RKO (cell line): ENCODE data around the gene PRKN.

Experiments used
- DNase-seq: peaks from one replicate; pipeline ENCODE4 v3.0.0-alpha.2; 2016; ENCODE audit warnings: low spot score

PRKN gene

DNA sequence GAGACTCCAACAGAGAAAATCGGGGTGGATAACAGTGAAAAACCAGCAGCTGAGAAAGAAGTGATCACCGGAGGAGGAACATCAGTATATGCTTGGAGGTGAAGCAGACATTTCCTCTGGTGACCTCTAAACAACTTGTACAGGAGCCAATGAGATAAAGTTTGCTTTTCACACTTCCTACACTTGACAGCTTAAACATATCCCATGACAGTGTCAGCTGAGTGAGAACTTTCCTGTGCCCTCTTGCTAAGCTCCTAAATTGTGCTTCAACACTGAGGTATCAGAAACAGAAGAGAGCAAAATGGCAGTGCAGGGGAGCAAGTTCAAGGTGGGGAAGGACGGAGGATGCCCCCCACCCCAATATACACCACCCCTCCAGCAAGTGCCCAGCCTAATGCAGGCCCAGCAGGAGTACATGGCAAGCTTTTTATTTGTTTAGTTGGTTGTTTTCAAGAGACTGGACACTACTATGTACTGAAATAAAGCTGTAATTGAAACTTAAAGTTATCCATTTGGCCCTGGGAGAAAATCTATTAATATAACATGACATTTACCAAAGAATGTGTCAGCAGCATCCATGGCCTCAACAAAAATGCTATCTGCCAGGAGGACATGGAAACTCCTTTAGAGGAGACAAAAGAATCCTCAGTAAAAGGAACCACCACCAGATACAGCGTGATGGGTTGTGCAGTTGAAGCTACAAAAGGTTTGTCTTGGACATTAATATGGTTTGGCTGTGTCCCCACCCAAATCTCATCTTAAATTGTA lies 540.2 kb downstream of the PRKN start:
- no peak for DNase-seq

DNA sequence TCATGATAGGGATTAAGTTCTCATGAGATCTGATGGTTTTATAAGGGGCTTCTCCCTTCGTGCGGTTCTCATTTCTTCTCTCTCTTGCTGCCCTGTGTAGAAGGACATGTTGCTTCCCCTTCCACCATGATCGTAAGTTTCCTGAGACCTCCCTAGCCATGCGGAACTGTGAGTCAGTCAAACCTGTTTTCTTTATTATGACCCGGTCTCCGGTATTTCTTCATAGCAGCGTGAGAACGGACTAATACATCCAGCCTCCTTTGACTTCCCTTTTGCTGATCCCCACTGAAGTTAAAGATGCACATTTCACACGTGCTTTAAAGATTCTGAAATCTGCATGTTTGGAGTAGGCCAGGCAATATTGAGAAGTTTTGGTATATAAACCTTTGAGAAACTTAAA lies 543.1 kb downstream of the PRKN start:
- DNase-seq, result no peak

DNA sequence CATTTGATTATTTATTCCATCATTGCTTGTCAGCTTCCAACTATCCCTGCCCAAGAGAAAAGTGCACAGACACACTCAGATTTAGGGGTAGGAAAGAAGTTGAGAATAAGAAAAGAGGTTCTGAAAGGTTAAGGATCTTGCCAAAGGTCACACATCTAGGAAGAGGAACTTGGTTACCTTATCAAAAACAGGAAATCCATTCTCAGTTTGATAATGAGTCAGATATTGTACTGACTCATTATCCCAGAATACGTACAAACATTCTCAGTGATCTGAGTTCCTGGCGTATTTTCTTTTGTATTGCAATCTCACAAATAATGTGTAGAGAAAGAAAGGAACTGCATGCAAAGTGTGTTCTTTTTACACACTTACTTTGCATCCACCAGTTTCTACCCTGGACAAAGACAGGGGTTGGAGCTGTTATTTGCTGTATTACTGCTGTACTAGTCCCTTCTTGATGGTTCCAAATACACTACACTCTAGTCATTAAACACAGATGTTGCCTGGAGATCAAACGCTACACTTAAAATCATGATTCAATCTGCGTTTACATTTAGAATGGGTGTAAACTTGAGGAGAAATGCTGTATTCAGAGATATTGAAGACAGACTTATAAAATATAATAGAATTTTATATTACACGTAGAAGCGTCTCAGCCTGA lies 545.7 kb downstream of the PRKN start:
- no peak for DNase-seq

DNA sequence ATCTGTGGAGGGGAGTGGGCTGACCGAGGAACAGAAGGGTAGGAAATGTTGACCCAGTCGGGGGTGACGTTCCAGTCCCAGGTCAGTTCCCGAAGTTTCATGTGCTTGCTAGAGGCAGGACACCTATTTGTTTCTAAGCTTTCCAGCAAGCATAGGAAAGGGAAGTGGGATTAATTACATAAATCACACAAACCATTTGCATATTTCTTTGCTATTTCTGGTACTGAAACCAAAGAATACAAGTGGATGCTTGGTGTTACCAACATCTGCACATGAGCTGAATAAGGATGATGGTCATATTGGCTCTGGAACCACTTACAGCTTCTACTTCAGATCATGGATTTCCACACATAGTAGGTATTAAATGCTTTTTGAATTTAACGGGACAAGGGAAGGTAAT lies 546.5 kb downstream of the PRKN start:
- DNase-seq, result no peak

DNA sequence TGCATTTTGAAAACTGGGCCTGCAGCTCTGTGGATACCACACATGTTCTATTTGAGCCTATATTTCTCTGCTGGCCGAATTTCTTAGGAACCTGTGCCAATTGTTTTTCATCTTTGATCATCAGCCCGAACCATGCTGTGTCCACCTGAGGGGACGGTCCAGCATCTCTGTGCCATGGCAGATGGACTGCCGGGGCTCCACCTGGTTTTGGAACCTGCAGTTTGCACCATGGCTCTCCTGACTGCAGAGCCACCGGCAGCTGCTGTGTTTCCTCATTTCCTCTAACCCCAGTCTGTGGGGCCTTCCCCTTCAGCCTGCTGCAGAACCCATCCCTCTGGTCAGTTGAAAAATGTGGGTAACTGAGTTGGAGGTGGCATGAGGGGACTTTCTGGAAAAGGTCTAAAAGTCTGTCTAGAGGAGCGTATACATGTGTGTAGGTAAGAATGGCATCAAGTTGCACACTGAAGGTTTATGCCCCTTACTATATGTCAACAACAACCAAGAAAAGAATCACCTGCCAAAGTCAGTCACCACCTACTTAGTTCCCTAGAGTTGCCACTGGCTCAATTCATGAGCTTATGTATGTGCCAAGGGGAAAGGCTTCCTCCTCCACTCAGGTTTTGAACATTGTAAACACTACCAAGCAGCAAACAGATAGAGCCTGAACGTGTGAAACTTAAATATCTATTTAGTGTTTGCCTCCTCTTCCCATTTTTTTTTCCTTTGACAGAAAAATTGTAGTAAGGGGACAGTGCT lies 548.2 kb downstream of the PRKN start:
- DNase-seq, result no peak

DNA sequence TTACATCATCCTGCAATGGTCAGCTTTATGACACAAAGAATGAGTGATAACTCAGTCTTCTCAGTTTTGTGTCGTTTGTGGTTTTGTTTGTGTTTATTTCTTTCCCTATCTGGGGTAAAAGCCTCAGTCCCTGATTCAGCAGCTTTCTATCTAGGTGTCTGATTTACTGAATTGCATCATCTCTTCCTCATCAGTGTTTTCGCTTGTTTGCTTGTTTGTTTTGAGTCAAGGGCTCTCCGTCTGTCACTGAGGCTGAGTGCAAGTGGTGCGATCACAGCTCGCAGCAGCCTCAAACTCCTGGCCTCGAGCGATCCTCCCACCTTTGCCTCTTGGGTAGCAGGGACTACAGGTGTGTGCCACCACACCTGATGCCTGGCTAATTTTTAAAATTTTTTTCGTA lies 548.9 kb downstream of the PRKN start:
- no peak for DNase-seq

DNA sequence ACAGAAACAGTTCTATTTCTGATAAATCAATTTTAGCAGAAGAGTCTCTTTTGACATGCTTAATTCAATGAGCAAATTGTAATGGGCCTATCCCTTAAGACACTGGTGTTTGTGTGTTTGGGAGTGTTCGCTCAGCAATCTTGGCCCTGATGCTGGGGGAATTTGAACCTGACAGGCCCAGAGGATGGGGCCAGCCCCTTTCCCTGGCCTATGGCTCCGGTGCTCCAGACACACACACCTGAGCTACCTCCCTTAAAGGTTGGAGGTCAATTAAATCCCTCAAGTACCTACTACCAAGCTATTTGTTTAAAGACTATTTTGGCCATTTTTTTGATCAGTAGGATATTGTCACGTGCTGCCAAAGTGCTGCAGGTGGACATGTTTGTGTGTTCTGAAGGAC lies 549.3 kb downstream of the PRKN start:
- no peak for DNase-seq

DNA sequence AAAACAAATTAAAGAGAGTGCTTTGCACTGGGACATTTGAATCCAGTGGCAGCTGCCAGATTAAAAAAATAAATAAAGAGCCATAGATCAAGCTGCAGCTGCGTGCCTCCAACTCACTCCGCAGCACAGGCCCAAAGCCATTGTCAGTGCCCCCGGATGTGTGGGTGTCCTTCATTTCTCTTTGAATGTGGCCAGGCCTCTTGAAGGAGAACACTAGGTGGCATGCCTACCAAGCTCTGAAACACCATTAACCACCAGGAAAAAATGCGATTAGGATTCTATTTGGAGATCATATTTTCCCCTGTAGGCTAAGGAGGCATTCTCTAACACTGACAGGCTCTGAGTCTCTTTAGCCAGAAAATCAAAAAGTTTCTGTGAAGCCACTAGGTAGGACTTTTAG lies 549.8 kb downstream of the PRKN start:
- no peak for DNase-seq

DNA sequence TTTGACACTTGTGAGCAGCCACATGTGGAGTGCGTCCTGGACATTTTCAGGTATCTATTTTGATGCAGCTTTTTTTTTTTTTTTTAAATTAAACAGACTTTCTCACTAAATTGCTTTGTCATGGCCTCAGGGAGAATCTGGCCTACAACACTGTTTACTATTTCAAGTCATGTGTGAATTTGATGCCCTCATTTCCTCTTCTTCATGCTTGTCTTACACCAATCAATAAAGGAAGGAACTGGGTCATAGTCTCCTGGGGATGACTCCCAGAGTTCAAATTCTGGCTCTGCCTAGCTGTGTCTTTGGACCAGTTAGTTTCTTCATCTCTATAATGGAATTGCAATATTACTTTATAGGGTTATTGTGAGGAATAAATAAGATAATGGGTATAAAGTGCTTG lies 554.1 kb downstream of the PRKN start:
- no peak for DNase-seq

DNA sequence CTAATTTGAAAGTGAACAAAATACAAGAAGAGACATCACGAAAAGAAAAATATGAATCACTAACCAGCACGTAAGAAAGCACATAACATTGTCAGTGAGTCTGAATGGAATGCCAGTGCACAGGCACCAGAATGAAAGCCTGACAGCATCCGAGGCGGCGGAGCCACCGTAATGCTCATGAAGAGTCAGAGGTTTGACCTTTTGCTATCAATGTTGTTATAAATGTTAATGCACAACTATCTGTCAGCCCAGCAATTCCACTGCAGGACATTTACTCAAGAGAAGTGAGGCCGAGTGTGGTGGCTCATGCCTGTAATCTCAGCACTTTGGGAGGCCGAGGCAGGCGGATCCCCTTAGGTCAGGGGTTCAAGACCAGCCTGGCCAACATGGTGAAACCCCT lies 562.1 kb downstream of the PRKN start:
- DNase-seq, result no peak

DNA sequence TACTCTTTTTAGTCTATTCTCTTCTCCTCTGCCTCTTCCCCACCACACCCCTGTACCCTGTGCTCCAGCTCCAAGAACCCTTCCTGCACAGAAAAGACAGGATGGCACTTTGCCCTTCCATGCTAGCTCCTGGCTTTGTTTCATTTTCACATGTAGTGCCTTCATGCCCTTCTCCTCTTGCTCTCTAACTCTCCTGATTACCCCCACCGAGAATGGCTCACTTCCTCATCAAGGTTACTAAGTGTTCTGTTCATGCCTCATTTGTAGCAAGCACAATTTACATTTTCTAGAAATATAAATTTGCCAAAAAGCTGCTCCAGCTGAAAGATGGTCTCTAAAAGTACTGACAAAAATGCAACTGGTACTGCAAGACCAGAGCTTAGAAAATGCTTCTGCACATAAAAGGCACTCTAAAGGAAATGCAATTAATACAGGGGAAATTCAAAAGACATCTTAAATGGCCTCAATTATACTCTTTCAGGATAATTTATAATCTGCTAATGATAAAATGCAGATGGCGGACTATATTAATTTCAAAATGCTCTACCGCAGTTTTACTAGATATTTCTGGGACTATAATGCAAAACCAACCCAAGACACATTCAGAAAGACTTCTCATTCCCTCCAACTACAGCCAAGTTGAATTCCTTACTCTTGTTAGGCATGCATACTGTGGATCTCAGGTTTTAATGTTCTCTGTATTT lies 570.2 kb downstream of the PRKN start:
- no peak for DNase-seq

DNA sequence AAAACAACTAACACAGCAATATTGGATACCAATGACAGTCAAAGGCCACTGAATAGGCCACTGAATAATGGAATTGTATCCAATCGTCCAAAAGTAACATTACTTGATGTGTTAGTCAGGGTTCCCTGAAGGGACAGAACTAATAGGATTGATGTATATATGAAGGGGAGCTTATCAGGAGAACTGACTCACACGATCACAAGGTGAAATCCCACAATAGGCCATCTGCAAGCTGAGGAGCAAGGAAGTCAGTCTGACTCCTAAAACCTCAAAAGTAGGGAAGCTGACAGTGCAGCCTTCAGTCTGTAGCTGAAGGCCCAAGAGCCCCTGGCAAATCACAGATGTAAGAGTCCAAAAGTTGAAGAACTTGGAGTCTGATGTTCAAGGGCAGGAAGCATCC lies 571.4 kb downstream of the PRKN start:
- DNase-seq, result no peak

DNA sequence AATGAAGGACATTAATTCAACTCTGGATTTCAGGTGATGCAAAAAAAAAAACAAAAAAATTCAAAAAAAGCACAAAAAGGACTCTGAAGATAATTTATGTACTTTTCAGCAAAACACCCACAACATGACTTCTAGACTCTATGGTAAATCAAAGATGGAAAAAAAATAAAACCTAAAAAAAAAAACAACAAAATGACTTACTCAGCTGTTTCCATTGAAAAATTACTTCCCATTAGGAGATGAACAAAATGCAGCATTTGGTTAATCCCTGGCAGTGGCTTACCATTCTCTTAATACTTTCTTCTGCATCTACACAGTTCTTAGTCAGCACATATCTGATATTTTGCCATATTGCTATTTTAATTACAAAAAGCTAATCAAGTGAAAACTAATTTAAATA lies 572.6 kb downstream of the PRKN start:
- DNase-seq, result no peak

DNA sequence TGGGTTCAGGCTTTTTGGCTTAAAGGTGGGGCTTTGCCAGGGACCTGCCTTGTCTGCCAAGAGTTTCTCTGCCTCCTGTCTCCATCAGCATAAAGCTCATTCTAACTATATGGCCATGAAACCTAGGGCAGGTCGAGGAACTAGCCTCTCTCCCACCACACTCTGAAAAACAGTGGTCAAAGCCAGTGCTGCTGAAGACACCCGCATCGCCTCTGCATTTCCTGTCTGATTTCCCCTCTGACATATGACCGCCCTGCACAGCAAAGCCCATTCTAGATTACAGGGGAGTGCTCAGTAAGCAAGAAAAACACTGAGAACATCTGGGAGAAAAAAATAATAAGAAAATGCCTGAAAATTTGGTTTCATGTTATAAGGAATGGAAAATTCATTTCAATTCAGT lies 573.6 kb downstream of the PRKN start:
- no peak for DNase-seq

DNA sequence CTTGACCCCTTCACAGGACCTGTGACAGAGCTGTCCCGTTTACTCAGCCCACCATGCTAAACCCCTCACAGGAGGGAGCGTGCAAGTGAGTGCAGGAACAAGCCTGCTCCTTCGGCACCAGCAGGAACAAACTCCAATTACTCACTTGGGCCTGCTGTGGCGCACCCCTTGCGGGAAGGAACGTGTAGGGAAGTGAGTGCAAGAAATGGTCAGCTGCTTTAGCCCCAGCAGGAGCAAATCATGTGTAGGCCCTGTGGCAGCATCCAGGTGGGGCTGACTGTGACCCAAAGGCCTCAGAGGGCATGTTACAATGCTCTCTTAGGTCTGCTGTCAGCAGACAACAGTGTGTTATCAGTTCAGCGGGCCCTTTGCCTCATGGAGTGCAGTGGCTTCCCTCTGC lies 574.4 kb downstream of the PRKN start:
- no peak for DNase-seq

DNA sequence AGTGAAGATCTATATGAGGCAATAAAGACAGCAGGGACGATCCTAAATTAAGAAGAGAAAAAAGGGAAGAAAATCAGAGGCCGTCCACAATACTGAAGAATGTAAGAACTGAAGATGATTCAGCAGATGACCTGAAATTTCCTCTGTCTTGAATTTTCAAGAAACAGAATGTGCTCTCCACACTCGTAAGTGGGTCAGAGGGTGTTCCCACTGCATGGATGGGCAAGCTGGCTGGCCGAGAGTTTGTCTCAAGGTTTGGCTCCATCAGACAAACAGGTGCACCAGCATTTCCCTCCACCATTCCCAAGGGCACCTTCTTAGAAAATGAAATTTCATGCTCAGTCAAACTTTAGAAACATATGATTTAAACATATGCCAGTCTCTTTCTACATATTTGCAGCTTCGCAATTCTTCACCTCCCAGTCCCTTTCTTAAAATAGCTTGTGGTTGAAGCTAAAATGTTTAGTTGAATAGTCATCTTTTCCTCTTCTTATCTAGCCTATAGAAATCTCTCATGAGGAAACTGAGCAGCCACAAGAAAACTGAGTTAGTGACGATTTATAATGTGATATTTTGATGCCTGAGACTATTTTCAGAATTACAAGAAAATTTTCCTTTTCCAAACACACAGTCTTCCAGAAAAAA lies 576.4 kb downstream of the PRKN start:
- no peak for DNase-seq

DNA sequence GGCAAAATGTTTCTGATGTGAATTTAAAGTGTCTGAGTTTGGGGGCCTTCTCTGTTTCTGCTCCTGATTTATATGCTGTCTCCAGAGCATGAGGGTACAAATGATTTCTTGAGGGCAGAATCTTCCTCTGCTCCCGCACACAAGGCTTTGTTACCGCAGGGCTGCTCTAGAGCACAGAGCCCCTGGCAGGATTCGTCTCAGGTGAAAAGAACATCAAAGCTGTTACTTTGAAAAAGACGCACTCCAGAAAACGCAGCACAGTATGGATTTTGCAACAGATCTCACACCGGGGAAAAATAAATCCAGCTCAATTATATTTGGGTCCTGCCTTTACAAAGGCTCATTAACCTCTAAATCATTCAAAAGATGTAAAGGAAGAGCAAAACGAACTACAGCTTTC lies 577.3 kb downstream of the PRKN start:
- no peak for DNase-seq

DNA sequence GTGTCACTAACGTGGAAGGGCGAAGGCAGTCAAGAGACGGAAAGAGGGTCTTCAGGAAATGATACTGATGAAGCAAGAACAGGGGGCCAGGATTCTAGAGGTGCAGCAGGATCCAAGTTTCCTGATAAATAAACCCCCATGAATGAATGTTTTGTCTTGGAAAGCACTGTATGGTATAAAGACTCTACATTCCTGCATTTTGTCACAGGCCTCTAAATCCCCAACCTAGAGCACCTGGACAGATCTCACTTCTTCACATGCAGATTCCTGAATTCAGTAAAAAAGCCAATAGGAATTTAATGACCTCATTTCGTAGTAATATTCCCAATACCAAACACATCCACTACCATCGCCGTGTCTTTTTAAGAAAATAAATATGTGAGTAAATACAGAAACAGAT lies 577.8 kb downstream of the PRKN start:
- DNase-seq, result no peak

DNA sequence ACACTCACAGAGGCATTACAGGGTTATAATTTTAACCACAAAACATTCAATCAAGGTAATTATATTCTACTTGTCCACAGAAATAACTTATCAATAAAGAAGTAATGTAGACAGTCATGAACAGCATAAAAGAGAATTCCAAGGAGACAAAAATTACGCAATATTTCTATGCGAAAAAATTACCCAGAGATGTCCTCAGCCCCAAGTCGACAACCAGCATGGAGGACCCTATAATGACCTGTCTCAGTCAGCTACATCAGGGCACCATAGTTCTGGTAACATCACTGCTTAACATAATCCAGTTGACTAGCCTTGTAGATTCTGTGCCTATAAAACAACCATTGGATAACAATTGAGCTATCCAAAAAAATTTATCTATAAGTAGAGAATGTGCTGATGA lies 579.8 kb downstream of the PRKN start:
- no peak for DNase-seq

DNA sequence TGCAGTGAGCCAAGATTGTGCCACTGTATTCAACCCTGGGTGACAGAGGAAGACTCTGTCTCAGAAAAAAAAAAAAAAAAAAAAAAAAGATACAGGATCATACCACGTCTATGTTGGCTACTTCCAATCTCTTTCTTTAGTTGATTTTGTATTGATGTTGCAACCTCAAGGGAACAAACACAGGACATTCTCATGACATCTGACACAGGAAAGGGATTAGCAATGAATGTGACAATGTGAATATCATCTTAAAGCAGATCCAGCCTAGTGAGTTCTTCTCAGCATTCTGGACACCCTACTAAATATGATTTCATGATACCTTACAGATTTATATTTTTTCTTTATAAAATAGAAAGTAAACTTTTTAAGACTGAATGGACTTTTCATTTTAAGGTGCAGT lies 580.3 kb downstream of the PRKN start:
- DNase-seq, result no peak

DNA sequence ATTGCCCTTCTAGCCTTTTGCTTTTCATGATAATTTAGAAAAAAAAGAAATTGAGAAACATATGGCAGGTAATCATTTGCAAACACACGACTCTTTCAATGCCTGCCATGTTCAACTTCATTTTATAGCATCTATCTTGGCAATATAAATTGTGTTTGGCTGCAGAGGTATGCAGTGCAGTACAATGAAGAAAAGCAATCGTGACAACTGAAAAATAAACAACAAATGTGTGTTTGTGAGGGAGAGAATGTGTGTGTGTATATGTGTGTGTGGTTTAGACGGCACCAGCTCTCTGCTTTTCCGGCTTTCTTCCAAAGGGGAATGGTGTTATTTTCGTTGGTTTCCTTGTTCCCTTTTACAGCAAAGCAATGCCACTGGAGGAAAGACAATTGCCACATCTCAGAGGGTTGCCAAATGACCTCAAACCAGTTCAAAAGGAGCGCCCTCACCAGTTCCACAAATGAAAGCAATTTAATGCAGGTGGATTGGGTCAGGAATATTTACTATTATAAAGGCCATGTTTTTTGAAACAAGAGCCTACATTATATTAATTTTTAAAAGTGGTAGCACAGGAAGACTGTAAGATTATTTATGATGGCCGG lies 587.2 kb downstream of the PRKN start:
- DNase-seq, result no peak

DNA sequence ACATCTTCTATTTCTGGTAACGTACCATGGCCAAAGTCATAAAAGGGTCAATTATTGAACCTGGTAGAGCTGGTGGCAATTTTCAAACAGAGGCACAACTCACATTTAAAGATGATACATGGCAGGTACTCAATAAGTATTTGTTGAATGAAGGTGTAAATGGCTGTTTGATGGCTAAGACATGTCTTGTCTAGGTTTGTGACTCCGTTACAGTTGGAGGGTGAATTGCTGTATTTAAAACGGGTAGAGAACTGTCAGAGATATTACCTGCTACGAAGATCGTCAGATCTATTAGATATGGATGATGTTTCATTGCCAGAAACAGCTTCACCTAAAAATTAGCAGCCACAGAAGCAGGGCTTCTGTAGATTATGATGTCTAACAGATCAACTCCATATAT lies 601.9 kb downstream of the PRKN start:
- no peak for DNase-seq
